ENCODE data around the gene VCPKMT.

The VCPKMT gene

DNA sequence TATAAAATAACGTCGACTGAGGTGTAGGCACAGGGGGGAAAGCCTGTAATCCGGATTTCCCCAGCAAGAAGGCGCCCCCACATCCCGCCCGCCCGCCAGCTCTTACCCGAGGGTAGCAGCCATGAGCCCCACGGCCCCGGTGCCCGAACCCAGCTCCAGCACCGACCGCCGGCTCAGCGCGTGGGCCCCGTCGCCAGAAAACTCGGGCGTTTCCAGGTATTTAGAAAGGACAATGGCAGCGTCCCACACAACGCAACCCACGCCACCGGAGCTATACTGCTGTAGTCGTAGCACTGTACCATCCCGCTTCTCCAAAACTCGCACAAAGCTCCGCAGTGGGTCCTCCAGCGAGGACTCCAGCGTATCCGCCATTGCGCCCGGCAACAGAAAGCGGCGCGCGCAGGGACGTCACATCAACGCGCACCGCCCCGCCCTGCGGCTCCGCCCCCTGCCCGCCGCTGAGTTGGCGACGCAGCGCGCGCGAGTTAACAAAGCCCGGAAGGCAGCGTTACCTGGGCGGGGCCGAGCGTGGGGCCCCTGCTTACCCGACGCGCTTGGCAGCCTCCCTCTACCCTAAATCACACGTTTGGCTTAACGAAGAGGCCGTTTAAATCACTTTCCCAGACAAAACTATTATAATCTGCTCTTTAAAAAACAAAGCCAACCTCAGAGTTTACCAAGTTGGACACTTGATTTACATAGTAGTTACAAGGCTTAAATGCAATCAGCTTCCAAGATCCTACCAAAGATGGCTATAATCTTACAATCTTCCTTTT is at the start of gene VCPKMT:
TSS of gene VCPKMT (minus strand) at position 392 of the 776 bp plus-strand sequence. CDS start at position 372, 20 bp downstream.
- peak; percentile 89 for DNase-seq

DNA sequence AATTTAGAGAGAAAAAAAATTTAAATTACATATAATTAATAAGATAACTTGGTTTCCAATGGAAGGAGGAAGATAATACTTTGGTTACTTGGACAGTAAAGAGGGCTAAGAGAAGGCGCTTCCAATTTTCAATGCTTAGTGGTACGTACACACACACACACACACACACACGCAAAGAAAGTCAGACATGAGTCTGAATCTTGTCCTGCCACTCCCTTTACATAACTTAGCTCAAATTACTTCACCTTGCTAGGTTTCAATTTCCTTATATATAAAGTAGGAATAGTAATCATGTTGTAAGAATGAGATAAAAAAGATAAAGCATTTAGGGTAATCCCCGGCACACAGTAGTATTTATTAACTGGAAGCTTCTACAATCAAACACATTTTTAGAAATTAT is 39.7 kb upstream of the VCPKMT start:
- DNase-seq, result no peak

DNA sequence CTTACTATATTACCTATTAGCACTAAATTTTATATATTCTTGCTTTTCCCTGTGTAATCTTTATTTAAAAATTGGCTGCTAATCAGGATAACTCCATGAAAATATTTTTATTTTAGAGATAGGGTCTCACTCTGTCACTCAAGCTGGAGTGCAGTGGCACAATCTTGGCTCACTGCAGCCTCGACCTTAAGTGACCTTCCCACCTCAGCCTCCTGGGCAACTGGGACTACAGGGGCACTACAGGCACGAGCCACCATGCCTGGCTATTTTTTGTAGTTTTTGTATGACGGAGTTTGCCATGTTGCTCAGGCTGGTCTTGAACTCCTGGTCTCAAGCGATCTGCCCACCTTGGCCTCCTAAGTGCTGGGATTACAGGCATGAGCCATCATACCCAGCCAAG is 32.4 kb upstream of the VCPKMT start:
- no peak for DNase-seq

DNA sequence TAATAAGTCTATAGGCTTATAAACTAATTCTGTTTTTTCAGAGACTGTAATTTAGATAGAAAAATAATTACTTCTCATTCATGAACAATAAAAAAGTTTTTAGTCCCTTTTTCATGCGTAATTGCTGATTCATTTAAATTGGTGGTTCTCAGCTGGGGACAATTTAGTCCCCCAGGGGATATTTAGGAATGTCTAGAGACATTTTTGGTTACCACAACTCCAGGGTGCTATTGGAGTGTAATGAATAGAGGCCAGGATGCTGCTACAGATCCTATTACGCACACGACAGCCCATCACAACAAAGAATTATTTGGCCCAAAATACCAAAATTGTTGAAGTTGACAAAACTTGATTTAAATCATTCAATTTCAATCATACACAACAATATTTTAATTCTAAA is 22.8 kb upstream of the VCPKMT start:
- DNase-seq, result peak; percentile 60

DNA sequence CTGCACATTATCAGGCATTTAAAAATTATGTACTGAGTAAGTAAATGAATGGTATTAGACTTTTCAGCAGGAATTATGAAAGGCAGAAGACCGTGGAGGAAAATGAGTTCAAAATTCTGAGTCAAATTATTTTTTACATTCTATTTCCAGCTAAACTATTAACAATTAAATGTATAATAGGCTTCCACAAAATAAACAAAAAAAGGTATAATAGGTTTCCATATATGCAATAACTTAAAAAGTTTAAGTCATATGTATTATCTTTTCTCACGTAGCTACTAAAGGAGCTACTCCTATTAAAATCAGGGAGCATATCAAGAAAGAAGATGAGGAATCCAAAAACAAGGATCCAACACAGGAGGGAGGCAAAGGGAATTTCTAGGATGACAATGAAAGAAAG is 11.4 kb upstream of the VCPKMT start:
- no peak for DNase-seq

DNA sequence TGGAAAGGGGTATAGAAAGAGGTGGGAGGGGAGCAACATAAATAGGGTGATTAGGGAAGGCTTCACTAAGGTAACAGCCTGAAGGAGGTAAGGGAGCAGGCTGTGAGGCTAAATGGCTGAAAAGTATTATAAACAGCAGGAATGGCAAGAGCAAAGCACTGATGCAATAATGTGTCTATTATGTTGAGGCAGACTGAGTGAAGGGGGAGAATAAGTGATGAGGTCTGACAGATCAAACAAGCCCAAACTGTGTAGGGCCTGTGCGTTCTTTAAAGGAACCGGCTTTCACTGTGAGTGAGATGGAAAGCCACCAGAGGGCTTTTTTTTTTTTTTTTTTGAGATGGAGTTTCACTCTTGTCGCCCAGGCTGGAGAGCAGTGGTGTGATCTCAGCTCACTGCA is 6.7 kb upstream of the VCPKMT start:
- DNase-seq, result no peak

DNA sequence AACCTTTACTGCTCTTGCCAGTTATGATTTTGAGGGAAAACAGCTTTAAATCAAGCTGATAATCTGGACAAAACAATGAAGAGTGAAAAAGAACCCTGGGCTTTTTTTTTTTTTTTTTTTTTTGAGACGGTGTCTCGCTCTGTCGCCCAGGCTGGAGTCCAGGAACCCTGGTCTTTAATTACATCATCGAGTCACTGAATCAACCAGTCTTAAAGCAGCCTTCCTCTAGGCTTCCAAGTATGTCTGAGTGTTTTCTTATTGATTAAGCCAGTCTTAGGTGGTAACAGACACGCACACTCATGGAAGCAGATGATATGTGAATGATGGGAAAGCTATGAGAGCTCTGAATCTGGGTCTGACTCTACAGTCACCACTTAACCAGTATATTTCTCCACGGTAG is 5.9 kb upstream of the VCPKMT start:
- no peak for DNase-seq

DNA sequence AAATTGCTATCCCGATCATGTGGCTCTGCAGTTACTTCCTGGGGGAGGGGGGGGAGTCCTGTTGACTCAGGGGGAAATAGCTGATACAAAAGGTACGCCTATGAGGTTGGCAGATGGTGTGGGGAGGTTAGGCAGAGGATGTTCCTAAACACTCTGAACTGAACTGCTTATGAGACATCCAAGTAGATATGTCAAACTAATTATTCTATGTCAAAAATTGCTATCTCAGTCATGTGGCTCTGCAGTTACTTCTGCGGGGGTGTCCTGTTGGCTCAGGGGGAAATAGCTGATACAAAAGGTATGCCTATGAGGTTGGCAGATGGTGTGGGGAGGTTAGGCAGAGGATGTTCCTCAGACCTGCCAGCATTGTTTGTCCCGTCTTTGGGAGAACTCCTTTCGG is 5.1 kb upstream of the VCPKMT start:
- DNase-seq, result no peak

DNA sequence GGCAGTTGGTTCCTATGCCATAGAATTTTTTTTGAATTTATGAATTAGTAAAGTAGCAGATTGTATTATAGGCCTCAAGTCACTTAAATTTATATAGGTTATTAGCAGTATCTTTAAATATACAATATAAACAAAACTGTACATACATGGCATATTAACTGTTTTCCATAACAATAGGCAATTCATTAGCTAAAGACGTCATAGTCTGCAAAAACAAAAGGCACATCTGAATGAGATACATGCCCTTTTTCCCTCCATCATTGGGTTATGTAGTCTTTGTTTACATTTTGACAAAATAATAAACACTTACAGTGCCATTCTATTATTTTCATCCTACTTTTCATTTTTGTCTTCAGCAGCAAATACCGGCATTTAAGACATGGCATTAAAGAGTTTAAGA is 1.1 kb upstream of the VCPKMT start:
- no peak for DNase-seq

DNA sequence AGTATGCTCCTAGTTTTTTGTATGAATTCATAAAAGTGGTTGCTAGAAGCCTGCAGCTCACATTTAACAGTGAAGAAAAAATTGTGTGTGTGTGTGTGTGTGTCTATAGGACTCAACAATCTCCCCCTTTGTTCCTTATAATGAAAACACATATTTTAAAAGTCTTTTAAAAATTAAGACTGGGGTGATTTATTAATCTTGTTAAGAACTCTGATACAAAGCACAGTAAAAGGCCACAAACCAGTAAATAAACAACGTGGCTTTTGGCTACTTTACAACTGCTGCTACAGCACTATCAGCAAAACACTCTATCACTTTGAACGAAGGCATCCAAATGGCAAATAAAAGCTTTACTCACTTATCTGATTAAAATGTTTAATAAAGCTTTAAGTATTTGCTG is 594 bp upstream of the VCPKMT start:
- DNase-seq, result no peak

DNA sequence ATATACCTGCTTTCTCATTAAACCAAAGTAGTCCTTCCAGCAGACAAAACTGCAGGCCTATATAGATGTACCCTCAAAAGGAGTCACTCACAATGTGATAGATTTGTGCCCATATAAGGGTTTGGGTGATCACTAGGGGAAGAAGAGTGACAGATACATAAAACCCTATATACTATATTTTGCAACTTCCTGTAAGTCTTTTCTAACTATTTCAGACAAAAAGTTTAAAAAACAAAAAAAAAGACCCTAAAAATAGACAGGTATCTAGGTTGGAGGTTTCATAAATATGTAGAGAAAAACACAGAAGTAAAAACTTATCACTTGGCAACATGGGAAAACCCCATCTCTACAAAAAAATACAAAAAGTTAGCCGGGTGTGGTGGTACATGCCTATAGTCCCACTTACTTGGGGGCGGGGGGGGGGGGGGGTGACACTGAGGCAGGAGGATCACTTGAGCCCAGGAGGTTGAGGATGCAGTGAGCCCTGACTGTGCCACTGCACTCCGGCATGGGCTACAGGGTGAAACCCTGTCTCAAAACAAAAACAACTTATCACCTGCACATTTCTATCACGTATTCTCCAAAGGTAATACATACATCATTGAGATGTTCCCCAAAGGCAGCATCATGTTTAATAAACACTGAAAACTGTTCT is 2.9 kb downstream of the VCPKMT start:
- no peak for DNase-seq

DNA sequence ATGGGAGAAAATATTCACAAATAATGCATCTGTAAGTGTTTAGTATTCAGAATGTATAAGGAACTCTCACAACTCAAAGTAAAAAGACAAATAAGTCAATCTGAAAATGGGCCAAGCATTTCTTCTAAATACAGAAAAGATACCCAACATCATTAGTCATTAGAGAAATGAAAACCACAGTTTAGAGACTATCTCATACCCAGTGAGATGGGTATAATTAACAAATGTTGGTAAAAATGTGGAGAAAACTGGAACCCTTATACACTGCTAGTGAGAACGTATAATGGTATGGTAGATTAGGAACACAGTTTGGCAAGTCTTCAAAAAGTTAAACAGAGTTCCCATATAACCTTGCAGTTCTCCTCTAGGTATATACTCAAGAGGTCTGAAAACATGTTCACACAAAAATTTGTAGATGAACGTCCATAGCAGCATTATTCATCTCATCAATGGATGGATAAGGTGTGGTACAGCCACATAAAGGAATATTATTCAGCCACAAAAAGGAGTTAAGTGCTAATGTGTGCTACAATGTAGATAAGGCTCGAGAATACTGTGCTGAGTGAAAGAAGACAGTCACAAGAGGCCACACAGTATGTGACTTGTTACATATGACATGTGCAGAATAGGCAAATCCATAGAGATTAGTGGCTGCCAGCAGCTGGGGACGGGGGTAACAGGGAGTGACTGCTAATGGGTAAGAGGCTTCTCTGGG is 5.9 kb downstream of the VCPKMT start:
- DNase-seq, result no peak

DNA sequence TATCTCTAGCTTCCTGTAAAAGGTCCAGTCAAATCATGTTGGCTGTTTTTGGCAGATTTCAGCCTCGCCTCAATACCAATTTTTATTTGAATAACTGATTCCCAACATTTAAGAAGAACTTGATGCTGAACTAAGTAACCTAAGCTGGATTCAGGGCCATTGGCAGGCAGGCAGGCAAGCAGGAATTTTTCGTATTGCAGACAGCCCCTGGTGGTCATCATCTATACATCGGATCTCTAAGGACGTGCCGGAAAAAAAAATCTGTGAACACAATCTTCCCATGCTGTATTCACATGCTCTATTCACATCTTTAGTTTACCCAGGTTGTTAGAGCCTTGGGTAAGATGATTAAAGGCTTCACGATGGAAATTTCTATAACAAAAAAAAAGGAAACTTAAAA is 7.0 kb downstream of the VCPKMT start:
- peak; percentile 8 for DNase-seq

DNA sequence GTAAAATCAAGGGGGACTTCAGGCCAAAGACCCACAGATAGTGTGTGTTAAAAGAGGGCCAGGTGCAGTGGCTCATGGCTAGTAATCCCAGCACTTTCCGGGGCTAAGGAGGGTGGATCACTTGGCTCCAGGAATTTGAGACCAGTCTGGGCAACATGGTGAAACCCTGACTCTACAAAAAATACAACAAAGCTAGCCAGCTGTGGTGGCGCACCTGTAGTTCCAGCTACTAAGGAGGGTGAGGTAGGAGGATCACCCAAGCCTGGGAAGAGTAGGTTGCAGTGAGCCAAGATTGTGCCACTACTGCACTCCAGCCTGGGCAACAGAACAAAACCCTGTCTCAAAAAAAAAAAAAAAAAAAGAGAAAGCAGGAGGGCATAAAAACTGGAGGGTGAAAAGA is 8.5 kb downstream of the VCPKMT start:
- DNase-seq, result no peak

DNA sequence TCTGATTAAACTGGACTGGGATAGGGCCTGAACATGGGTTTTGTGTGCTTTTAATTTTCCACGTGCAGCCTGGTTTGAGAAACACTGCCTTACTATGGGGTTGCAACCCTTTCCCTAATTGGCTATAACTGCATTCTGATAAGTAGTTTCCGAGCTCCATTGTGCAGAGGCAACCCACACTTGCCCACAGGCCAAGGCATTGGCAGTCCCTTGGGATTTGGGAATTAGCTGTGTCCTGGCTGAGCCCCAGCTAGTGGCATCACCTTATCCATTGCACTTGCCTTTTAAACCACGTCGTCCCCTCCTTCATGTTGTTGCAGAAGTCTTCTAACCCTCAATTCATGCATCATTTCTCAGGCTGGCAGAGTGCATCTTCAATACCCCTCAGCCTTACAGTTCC is 10.2 kb downstream of the VCPKMT start:
- no peak for DNase-seq

DNA sequence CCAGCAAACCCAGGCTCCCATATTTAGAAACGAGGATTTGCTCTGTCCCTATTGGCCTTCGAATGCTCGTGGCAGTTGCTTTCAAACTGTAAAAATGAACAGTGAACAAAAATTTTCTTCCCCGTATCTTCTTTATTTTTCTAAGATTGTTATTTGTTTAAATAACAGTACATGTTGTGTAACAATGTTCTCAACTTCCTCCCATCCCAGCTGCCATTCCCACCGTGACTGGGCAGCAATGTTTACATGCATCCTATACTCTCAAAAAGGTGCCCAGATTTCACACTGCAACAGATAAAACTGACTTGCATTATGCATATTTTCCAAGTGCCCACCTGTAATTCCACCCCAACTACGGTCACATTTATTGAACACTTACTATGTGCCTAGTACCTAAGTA is 12.8 kb downstream of the VCPKMT start:
- no peak for DNase-seq

DNA sequence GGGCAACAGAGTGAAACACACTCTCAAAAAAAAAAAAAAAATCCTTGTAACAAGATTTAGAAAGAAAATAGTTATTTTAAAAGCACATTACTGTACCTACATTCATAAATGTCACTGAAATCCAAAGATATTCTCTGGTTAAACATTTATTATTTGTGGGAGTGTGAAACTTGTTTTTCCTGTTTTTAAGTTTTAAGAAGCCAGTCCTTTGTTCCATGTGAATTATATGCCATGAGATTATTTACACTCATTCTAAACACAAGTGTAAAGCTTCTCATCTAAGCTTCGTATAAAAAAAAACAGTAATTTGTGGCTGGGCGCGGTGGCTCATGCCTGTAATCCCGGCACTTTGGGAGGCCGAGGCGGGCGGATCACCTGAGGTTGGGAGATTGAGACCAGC is 15.0 kb downstream of the VCPKMT start:
- DNase-seq, result no peak

DNA sequence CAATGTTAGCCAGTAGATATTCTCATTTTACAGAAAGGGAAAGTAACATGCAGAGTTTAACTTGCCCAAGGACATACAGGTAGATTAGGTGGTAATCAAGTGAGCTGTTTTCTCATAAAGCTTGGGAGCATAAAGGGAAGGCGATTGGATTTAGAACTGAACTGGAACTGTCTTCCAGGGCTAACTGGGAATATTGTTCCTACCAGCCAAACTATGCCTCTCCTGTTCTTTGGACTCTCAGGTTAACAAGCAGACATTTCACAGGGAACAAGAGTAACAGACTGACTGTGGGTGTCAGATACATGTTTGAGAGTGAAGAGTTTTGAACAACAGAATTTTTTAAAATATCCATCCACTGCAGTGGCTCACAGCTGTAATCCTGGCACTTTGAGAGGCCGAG is 15.6 kb downstream of the VCPKMT start:
- no peak for DNase-seq

DNA sequence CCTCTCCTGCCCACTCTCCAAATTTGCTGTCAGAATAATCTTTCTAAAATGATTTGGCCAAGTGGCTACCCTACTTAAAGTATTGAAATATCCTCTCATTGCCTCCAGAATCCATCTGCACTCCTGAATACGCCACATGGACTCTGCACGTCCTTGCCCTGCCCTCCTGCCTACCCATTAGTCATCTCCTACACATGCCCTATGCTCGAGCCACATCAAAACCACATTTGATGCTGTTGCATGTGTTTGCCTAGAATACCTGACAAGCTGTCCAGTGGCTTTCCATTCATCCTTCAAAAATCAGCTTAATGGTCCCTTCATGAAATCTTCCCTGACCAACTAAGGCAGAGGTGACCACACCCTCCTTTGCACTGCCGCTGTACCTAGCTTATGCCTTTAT is 17.0 kb downstream of the VCPKMT start:
- DNase-seq, result peak; percentile 35

DNA sequence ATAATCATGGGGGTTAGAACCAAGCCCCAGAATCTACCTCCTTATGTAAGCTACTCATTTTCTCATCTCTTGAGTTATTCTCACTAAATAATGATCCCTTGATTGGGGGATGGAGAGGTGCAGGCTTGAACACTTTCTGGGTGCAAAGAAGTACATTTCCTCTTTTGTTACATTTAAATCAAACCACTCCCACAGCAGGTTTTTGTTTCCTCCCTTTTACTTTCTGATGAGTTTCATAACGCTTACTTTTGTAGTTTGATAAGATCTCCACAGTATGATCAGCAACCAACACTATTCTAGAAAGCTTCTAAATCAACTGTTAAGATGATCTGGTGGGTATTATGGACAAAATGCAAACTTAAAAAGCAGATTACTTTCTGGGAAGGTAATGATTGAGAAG is 20.5 kb downstream of the VCPKMT start:
- no peak for DNase-seq

DNA sequence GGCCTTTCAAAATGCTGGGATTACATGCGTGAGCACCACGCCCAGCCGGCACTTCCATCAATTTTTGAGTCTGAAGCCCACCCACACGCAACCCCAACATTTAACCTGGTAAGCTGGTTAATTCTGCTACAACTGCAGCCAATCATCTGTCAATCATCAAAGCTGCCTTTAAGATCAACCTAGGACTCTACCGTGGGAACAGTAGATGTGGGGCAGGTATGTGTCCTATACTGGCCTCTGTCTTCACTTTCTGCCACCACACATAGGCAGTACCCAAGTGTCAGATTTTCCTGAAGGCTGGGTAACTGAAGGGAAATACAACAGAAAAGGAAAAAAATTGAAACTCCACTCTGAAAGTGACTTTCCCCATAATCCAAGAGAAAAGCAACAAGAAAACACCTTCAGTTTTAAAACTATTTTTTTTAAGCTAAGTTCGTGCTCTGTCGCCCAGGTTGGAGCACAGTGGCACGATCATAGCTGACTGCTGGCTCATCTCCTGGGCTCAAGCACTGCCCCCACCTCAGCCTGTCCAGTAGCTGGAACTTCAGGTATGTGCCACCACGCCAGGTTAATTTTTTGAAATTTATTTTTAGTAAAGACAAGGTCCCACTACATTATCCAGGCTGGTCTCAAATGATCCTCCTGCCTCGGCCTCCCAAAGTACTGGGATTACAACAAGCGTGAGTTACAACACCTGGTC is 22.2 kb downstream of the VCPKMT start:
- DNase-seq, result no peak

DNA sequence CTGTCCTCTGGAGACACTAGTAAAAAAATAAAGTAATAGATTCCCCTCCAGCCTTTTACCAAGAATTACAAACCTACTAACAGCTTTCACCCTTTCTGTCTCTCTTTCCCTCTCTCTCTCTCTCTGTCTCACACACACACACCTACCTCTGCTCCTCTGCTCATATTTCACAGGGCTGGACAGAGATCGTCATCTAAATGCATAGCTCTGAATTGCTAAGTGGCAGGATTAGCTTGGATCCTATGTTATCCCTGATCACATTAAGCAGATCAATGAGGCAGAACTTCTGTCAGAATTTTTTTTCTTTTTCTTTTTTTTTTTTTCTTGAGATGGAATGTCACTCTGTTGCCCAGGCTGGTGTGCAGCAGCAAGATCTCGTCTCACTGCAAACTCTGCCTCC is 22.9 kb downstream of the VCPKMT start:
- DNase-seq, result no peak

DNA sequence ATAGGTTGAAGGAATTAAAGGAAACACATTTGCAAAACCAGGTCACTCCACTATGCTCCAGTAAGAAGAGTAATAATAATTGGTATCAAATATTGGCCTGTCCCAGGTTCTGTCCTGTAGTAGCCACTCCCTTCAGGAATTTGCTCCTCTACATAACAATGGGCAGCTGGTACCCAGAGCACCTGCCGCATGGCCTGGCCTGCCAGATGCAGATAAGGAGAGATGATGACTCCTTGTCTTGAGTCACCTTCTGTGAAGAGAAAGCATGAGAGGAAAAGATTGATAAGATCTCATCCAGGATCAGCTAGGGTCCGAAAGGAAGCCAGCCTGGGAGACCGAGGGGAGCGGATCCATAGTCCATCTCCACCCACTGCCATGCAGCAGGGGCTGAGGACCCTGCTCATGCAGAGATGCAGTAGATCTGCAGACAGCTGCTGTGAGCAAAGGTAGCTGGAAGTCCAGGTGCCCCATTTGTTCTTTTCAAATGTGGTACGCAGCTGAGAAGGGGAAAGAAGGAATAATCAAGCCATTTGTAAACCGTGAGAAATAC is 24.3 kb downstream of the VCPKMT start:
- DNase-seq, result no peak

Data from EL (cell line).